ENCODE results near the gene KLF16.

- no peak for TF ChIP-seq CTCF (IDR thresholded peaks at IDR 0.05)
- TF ChIP-seq POLR2AphosphoS5 (IDR thresholded peaks at IDR 0.05), result no peak
Observed at GRCh38 chr19:1823020-1823419, 40.4 kb downstream of the KLF16 start.
